Neural progenitor cell (in vitro differentiated cells): ENCODE measurements around the gene SORBS2.

ENCODE experiments used
- EZH2 ChIP-seq: fragments of 200-600 bp; sonication (generic); IDR thresholded peaks from 2 replicates; pipeline ENCODE4 v1.6.1; 2017; ENCODE audit warnings: antibody characterized with exemption, mild to moderate bottlenecking, moderate library complexity
- EZH2phosphoT487 ChIP-seq: fragments of 200-600 bp; sonication (generic); IDR thresholded peaks from 2 replicates; pipeline ENCODE4 v1.6.1; 2017; ENCODE audit warnings: antibody characterized with exemption
- TF ChIP-seq, protein P1 (sequence below): fragments of 200-600 bp; sonication (generic); IDR thresholded peaks from 2 replicates; pipeline ENCODE4 v1.5.1; 2017; ENCODE audit warnings: antibody characterized with exemption, mild to moderate bottlenecking

GRCh38 chr4:185550933-185551332, 261.1 kb downstream of the SORBS2 start:
- TF ChIP-seq, protein P1, sequence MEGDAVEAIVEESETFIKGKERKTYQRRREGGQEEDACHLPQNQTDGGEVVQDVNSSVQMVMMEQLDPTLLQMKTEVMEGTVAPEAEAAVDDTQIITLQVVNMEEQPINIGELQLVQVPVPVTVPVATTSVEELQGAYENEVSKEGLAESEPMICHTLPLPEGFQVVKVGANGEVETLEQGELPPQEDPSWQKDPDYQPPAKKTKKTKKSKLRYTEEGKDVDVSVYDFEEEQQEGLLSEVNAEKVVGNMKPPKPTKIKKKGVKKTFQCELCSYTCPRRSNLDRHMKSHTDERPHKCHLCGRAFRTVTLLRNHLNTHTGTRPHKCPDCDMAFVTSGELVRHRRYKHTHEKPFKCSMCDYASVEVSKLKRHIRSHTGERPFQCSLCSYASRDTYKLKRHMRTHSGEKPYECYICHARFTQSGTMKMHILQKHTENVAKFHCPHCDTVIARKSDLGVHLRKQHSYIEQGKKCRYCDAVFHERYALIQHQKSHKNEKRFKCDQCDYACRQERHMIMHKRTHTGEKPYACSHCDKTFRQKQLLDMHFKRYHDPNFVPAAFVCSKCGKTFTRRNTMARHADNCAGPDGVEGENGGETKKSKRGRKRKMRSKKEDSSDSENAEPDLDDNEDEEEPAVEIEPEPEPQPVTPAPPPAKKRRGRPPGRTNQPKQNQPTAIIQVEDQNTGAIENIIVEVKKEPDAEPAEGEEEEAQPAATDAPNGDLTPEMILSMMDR = no peak
- TF ChIP-seq EZH2 (no peak), EZH2phosphoT487 (no peak)
